HCT116 (cell line): Measurements from ENCODE around the gene CRADD. TPM values are rescaled to one million over a fixed set of nuclear protein-coding genes. Genes with fewer than 3 reads are reported as not detected.
"Not testable (repeated sequence)": the region's sequence is repeated elsewhere in the genome, so short reads cannot be mapped to it uniquely, and the experiment has no call there.

Experiments
- ATAC-seq: fragments of 200-7000 bp; cut with Tn5 transposase; 2 replicates; pipeline ENCODE4 v1.9.1; 2020; ENCODE audit warnings: mild to moderate bottlenecking, moderate library complexity
- BruUV-seq: library from RNA; stranded (reverse); fragments of 400-500 nt; replicated peaks from 2 replicates; lab custom pipeline; 2021; lab: Mats Ljungman, UMichigan
- CTCF ChIA-PET: fragments of 300-600 bp; sonication (Branson Sonifier 250); formaldehyde crosslinking; loops from one replicate; lab custom pipeline; 2021; ENCODE audit warnings: antibody characterized with exemption; lab: Charles Lee
- POLR2A ChIA-PET: fragments of 300-600, 350-600 bp; sonication (Branson Sonifier 250); formaldehyde crosslinking; loops from one replicate; lab custom pipeline; 2021; ENCODE audit warnings: antibody characterized with exemption; lab: Charles Lee
- RAD21 ChIA-PET, 2 experiments: fragments of 300-600 bp; sonication (Branson Sonifier 250); formaldehyde crosslinking; loops; one replicate each; lab custom pipeline; 2023; ENCODE audit warnings: low total read pairs in 2 of 2; ENCODE audit not compliant: uncharacterized antibody in 2 of 2, unreplicated experiment in 2 of 2, low non-redundant PET in 1 of 2; lab: Charles Lee
- DNase-seq: peaks from one replicate; pipeline ENCODE4 v3.0.0-alpha.2; 2010; ENCODE audit warnings: low read depth, low spot score
- H2AFZ ChIP-seq: fragments of 200-600 bp; shearing (Covaris generic), sonication (generic); 2 replicates; pipeline ENCODE4 v1.6.1; 2017; ENCODE audit warnings: low read depth, mixed run types, mixed read lengths, antibody characterized with exemption, low read length; ENCODE audit not compliant: poor library complexity, severe bottlenecking
- H3K27ac ChIP-seq: 2 replicates; pipeline ENCODE4 v1.5.1; 2012; ENCODE audit warnings: low read depth, low read length
- H3K27me3 ChIP-seq: fragments of 200-600 bp; sonication (generic); 2 replicates; pipeline ENCODE4 v1.6.1; 2016; ENCODE audit warnings: mixed run types, low read length, mixed read lengths; ENCODE audit not compliant: insufficient read depth
- H3K36me3 ChIP-seq, 2 experiments: fragments of 200-500 bp in 1 of 2; fragments of 200-600 bp in 1 of 2; sonication (Bioruptor generic) in 1 of 2; sonication (generic) in 1 of 2; 2 replicates each; pipeline versions ENCODE4 v1.5.1 to v1.6.1; 2014 to 2016; ENCODE audit warnings: low read length in 2 of 2, inconsistent platforms in 1 of 2, mixed read lengths in 1 of 2, mixed run types in 1 of 2; ENCODE audit not compliant: insufficient read depth in 2 of 2, control insufficient read depth in 1 of 2
- H3K4me1 ChIP-seq, 2 experiments: fragments of 200-600 bp in 1 of 2; sonication (generic) in 1 of 2; 2 replicates each; pipeline versions ENCODE4 v1.5.1 to v1.6.1; 2012 to 2017; ENCODE audit warnings: low read length in 2 of 2, inconsistent platforms in 1 of 2, mild to moderate bottlenecking in 1 of 2, mixed read lengths in 1 of 2, mixed run types in 1 of 2, moderate library complexity in 1 of 2; ENCODE audit not compliant: insufficient read depth in 2 of 2, control insufficient read depth in 1 of 2
- H3K4me2 ChIP-seq: fragments of 200-600 bp; sonication (generic); 2 replicates; pipeline ENCODE4 v1.6.1; 2017; ENCODE audit warnings: mixed run types, low read length, mixed read lengths
- H3K4me3 ChIP-seq, 2 experiments: fragments of 200-600 bp in 1 of 2; sonication (generic) in 1 of 2; replicated peaks in 1 of 2; 2 replicates each; pipeline ENCODE4 v1.5.1; 2011 to 2016; ENCODE audit warnings: low read length in 2 of 2, control low read depth in 1 of 2, low read depth in 1 of 2, mild to moderate bottlenecking in 1 of 2, mixed read lengths in 1 of 2, mixed run types in 1 of 2
- H3K79me2 ChIP-seq: fragments of 200-600 bp; sonication (generic); 2 replicates; pipeline ENCODE4 v1.6.1; 2017; ENCODE audit warnings: mild to moderate bottlenecking, mixed run types, low read length, moderate library complexity, mixed read lengths; ENCODE audit not compliant: insufficient read depth
- H3K9ac ChIP-seq: fragments of 200-600 bp; sonication (generic); 2 replicates; pipeline ENCODE4 v1.6.1; 2016; ENCODE audit warnings: low read length, mixed read lengths
- H3K9me2 ChIP-seq: fragments of 200-600 bp; sonication (generic), shearing (Covaris generic); 2 replicates; pipeline ENCODE4 v1.6.1; 2017; ENCODE audit warnings: mixed run types, mild to moderate bottlenecking, moderate library complexity; ENCODE audit not compliant: insufficient read depth
- H3K9me3 ChIP-seq, 2 experiments: fragments of 200-500 bp in 1 of 2; fragments of 200-600 bp in 1 of 2; sonication (Bioruptor generic) in 1 of 2; sonication (generic) in 1 of 2; 2 replicates each; pipeline ENCODE4 v1.6.1; 2014 to 2017; ENCODE audit warnings: low read length in 2 of 2, mixed read lengths in 2 of 2, inconsistent platforms in 1 of 2, low read depth in 1 of 2, mild to moderate bottlenecking in 1 of 2, mixed run types in 1 of 2, moderate library complexity in 1 of 2; ENCODE audit not compliant: control insufficient read depth in 1 of 2, insufficient read depth in 1 of 2
- H4K20me1 ChIP-seq: fragments of 200-600 bp; sonication (generic), shearing (Covaris generic); 2 replicates; pipeline ENCODE4 v1.6.1; 2017; ENCODE audit warnings: mixed run types, mild to moderate bottlenecking, moderate library complexity; ENCODE audit not compliant: insufficient read depth
- ATF3 ChIP-seq: IDR thresholded peaks from 2 replicates; pipeline ENCODE4 v1.6.1; 2012
- CEBPB ChIP-seq: IDR thresholded peaks from 2 replicates; pipeline ENCODE4 v1.6.1; 2012; ENCODE audit warnings: low read depth
- CTCF ChIP-seq, 3 experiments: fragments of 200-600 bp in 1 of 3; sonication (generic) in 1 of 3; IDR thresholded peaks in 2 of 3; conservative IDR thresholded peaks in 1 of 3; 2 replicates each; pipeline ENCODE4 v1.5.1; 2012 to 2017; ENCODE audit warnings: low read depth in 2 of 3, low read length in 2 of 3, antibody characterized with exemption in 1 of 3, borderline replicate concordance in 1 of 3, control low read depth in 1 of 3, mild to moderate bottlenecking in 1 of 3, mixed read lengths in 1 of 3, mixed run types in 1 of 3, moderate library complexity in 1 of 3; ENCODE audit not compliant: insufficient read depth in 1 of 3
- POLR2A ChIP-seq: IDR thresholded peaks from 2 replicates; pipeline ENCODE4 v1.7.0; 2011; ENCODE audit warnings: borderline replicate concordance; ENCODE audit not compliant: insufficient read depth, insufficient read length; ENCODE audit errors: extremely low read depth
- RAD21 ChIP-seq: IDR thresholded peaks from 2 replicates; pipeline ENCODE4 v1.6.1; 2012; ENCODE audit warnings: low read depth, mild to moderate bottlenecking
- SRF ChIP-seq: IDR thresholded peaks from 2 replicates; pipeline ENCODE4 v1.6.1; 2012; ENCODE audit warnings: low read depth
- YY1 ChIP-seq: IDR thresholded peaks from 2 replicates; pipeline ENCODE4 v1.6.1; 2011; ENCODE audit warnings: low read length, low read depth, moderate library complexity, mild to moderate bottlenecking; ENCODE audit not compliant: insufficient replicate concordance; ENCODE audit errors: extremely low read depth
- intact Hi-C: fragments of 100-400 bp; cut with micrococcal nuclease; formaldehyde crosslinking; loops from 2 replicates; pipeline ENCODE4 v1.10.0; 2022
- total RNA-seq: library from RNA; stranded (reverse); gene quantifications from one replicate; pipeline ENCODE4 v1.2.1, GENCODE V29; 2021; ENCODE audit not compliant: unreplicated experiment

Gene CRADD
- total RNA-seq, 1 experiment from 2014 or later = 12.2 TPM

GRCh38 chr12:93926237-93926636, 249.1 kb downstream of the CRADD start:
- Histone ChIP-seq H3K9me2 (no peaks in the 10 kb centered on the region), H3K4me2 (no peak overlapping the region), H3K4me3 (no peak overlapping the region), H3K9me3 (no peaks in the 10 kb centered on the region), H3K4me1 (no peaks in the 10 kb centered on the region), H3K27me3 (no peaks in the 10 kb centered on the region), H3K9ac (no peak overlapping the region), H3K79me2 (no peaks in the 10 kb centered on the region), H4K20me1 (no peaks in the 10 kb centered on the region), H3K27ac (no peak overlapping the region), H2AFZ (no peak overlapping the region), H3K36me3 (no peaks in the 10 kb centered on the region)
- no peak for ATAC-seq
- ChIA-PET RAD21 (no interaction called here), CTCF (no interaction called here), POLR2A (no interaction called here)
- no peak for TF ChIP-seq POLR2A
- no peak for TF ChIP-seq RAD21
- TF ChIP-seq CTCF (IDR thresholded peaks at IDR 0.05 in 2 of 3, conservative IDR thresholded peaks at IDR 0.05 in 1 of 3; ENCODE audit: borderline replicate concordance in 1 of 3, insufficient read depth in 1 of 3, low read depth in 2 of 3, low read length in 2 of 3) = no peak
- TF ChIP-seq ATF3 = no peak
- TF ChIP-seq SRF = no peak
- TF ChIP-seq YY1 = no peak
- no peak for TF ChIP-seq CEBPB
- BruUV-seq = no TSS peak
- no peak for DNase-seq
- intact Hi-C loops = no loop called here

GRCh38 chr12:93929081-93929480, 251.9 kb downstream of the CRADD start:
- RAD21 ChIA-PET = not testable (repeated sequence)

More at GRCh38 chr12:93929081-93929480, 251.9 kb downstream of the CRADD start:
- H3K9me2 ChIP-seq, H3K4me3 ChIP-seq, H3K4me2 ChIP-seq, H3K36me3 ChIP-seq, H3K27me3 ChIP-seq, intact Hi-C loops, H3K27ac ChIP-seq, BruUV-seq, DNase-seq, H2AFZ ChIP-seq, H3K9me3 ChIP-seq, POLR2A ChIA-PET, CTCF ChIA-PET, ATAC-seq, H3K4me1 ChIP-seq, H4K20me1 ChIP-seq, H3K9ac ChIP-seq, H3K79me2 ChIP-seq: not testable (repeated sequence)
